HG03469 (cell line): ENCODE results near the gene CASP2.

Experiments
- ATAC-seq: cut with Tn5 transposase; IDR thresholded peaks from one replicate; pipeline ENCODE4 v1.9.1; 2021; ENCODE audit warnings: mild to moderate bottlenecking, moderate library complexity, moderate number of reproducible peaks; ENCODE audit not compliant: unreplicated experiment

Gene CASP2

GRCh38 chr7:143325240-143325639 lies 37.1 kb downstream of the CASP2 start:
- ATAC-seq: no peak

GRCh38 chr7:143327903-143328302 lies 39.8 kb downstream of the CASP2 start:
- peak; percentile 44 for ATAC-seq

GRCh38 chr7:143329471-143330170 lies 41.5 kb downstream of the CASP2 start:
- no peak for ATAC-seq

DNA sequence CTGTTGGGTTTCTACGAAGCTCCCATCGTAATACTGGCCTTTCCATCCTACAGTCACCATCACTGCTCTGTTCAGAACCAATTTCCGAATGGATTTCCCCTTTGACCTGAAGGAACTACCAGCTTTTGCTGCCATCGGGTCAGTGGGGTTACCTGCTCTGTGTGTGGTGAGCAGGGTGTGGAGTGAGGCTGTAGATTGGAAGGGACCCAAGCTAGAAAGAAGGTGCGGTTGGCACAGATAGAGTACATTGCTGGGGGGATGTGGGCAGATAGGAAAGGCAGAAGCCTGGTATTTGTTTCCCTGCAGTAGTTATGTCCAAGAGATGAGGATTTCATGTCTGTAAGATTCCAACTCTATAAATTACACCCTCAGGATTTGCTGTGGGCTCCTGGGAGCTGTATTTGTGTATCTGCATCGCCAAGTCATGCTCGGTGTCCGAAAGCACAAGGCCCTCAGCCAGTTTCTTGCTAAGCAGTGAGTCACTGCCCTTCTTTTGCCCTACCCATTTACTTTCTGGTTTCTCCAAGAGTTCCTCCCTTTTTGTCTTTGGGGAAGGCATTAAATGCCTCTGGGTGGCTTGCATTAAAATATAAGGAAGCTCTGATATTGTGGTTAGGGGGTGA lies 43.1 kb downstream of the CASP2 start:
- ATAC-seq: no peak

DNA sequence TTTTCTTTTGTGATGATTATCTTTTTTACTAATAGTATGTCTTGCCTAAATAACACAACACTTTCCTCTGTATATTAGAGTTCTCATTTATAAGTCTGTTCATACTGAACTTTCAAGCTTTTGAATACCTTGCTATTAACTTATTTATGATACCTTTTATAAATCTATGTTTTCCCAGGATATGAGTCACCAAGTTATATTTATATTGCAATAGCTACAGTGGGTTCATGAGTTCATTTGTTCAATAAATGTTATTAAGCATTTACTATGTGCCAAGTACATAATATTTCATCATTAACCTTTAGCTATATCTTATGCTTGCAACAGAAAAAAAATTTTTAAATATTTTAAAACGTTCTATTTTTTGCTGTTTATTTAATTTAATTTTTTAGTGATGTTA lies 46.1 kb downstream of the CASP2 start:
- no peak for ATAC-seq

- no peak for ATAC-seq
These were observed 49.1 kb downstream of the CASP2 start for GRCh38 chr7:143337216-143337615.

- ATAC-seq: no peak
These were observed 53.7 kb downstream of the CASP2 start for GRCh38 chr7:143341842-143342241.

GRCh38 chr7:143343596-143343995 lies 55.4 kb downstream of the CASP2 start:
- ATAC-seq: no peak

DNA sequence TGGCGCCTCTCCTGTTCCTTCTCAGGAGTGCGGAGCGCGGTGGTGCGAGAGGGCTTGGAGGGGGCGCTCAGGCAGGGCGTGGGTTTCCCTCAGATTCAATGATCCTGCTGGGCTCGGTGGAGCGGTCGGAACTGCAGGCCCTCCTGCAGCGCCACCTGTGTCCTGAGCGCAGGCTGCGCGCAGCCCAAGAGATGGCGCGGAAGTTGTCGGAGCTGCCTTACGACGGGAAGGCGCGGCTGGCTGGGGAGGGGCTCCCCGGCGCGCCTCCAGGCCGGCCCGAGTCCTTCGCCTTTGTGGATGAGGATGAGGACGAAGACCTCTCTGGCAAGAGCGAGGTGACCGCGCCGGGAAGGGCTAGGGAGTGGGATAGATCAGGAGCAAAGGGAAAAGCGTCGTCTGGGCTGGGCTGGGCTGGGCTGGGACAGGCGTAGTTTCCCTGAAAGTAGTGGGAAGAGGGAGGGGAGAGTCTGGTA lies 57.3 kb downstream of the CASP2 start:
- no peak for ATAC-seq

DNA sequence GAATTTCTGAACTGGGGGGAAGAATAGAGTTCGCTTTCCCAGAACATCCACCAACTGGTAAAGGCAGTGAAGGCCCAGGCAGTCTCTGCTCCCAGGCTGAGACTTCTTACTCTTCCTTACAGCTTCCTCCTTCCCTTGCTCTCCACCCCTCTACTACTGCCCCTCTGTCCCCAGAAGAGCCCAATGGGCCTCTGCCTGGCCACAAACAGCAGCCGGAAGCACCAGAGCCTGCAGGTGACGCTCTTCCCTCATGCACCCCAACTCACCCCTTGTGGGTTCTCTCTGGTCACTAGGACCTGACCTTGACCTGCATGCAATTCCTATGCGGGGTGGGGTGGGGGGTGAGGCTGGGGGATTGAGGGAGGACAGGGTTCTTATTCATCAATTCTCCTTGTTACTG lies 57.9 kb downstream of the CASP2 start:
- ATAC-seq: no peak

GRCh38 chr7:143347950-143348349 lies 59.8 kb downstream of the CASP2 start:
- ATAC-seq: no peak

GRCh38 chr7:143351060-143351459 lies 62.9 kb downstream of the CASP2 start:
- ATAC-seq: no peak

DNA sequence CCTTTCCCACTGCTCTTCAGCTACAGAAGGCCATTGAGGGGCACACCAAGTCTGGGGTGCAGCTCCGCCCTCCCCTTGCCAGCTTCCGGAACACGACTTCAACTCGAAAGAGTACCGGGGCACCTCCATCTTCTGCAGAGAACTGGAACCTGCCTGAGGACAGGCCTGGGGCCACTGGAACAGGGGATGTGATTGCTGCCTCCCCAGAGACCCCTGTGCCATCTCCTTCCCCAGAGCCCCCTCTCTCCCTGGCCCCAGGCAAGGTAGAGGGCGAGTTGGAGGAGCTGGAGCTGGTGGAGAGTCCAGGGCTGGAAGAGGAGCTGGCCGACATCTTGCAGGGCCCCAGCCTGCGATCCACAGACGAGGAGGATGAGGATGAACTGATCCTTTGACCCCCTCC lies 63.4 kb downstream of the CASP2 start:
- ATAC-seq: no peak

- ATAC-seq: no peak
These were observed 64.4 kb downstream of the CASP2 start for GRCh38 chr7:143352531-143353002.

- no peak for ATAC-seq
These were observed 66.2 kb downstream of the CASP2 start for GRCh38 chr7:143354376-143354775.

DNA sequence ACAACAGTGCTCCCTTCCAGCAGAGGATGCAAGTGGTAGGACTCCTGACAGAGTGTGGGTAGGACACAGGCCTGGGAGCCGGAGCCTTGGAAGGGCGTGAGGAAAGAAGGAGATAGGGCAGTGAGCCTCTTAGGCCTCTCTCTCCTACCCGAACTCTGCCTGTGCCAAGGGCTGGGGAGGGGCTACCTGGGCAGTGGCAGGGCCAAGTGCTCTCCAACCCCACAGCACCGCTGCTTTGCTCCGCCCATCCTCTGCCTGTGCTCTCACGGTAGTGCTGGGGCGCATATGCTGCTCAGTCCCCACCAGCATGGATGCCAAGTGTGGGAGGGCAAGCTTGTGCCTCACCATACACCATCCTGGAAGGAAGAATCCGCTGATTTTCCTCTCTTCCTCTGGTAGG lies 66.8 kb downstream of the CASP2 start:
- no peak for ATAC-seq

GRCh38 chr7:143355450-143356385 lies 67.6 kb downstream of the CASP2 start:
- no peak for ATAC-seq

GRCh38 chr7:143356414-143357050 lies 68.4 kb downstream of the CASP2 start:
- no peak for ATAC-seq
